Suprapubic skin (tissue), 3 donors: ENCODE data around the gene GIT1.

Experiments used
- CTCF ChIP-seq, 2 donors: fragments of 200-600 bp in 1 of 2; fragments of 450-650 bp in 1 of 2; sonication (generic) in 1 of 2; IDR thresholded peaks; one replicate each; pipeline ENCODE4 v1.5.1; 2016 to 2019; ENCODE audit warnings: antibody characterized with exemption in 2 of 2, mild to moderate bottlenecking in 1 of 2, moderate library complexity in 1 of 2
- POLR2AphosphoS5 ChIP-seq, 3 donors: sonication (generic); formaldehyde crosslinking; IDR thresholded peaks; one replicate each; pipeline ENCODE4 v1.6.1; 2017; ENCODE audit warnings: antibody characterized with exemption in 3 of 3

GRCh38 chr17:29590411-29591145 is 1.1 kb upstream of the GIT1 start:
- TF ChIP-seq CTCF (IDR thresholded peaks at IDR 0.05) = no peak
- no peak for TF ChIP-seq POLR2AphosphoS5 (IDR thresholded peaks at IDR 0.05)
